H1 (cell line): Measurements from ENCODE around the gene FAR2. TPM values are rescaled to one million over a fixed set of nuclear protein-coding genes. Genes with fewer than 3 reads are reported as not detected.
"Not testable (repeated sequence)": the region's sequence is repeated elsewhere in the genome, so short reads cannot be mapped to it uniquely, and the experiment has no call there.

Source experiments
- CTCF ChIA-PET: fragments of 300-600 bp; sonication (Branson Sonifier 250); formaldehyde crosslinking; loops from one replicate; lab custom pipeline; 2021; ENCODE audit not compliant: partially characterized antibody; lab: Charles Lee
- POLR2A ChIA-PET: fragments of 300-600 bp; sonication (Branson Sonifier 250); formaldehyde crosslinking; loops from one replicate; lab custom pipeline; 2021; ENCODE audit warnings: inconsistent platforms; ENCODE audit not compliant: partially characterized antibody; lab: Charles Lee
- DNase-seq, 2 experiments: peaks; one replicate each; pipeline versions ENCODE4 v3.0.0 to v3.0.0-alpha.2; 2010 to 2022; ENCODE audit warnings: low spot score in 2 of 2, low read depth in 1 of 2, mixed read lengths in 1 of 2
- FAIRE-seq: peaks from 2 replicates; lab custom pipeline; 2011; peaks lifted over from hg19 to GRCh38; lab: Jason Lieb, UNC
- H2AFZ ChIP-seq: 2 replicates; pipeline ENCODE4 v1.8.1; 2012; ENCODE audit warnings: low read length, inconsistent platforms
- H2AK5ac ChIP-seq: 2 replicates; pipeline ENCODE4 v1.6.1; 2013; ENCODE audit warnings: low read depth, low read length
- H2BK120ac ChIP-seq: replicated peaks from 2 replicates; pipeline ENCODE3; 2013; ENCODE audit warnings: low read depth, low read length, inconsistent platforms
- H2BK12ac ChIP-seq: 2 replicates; pipeline ENCODE4 v1.6.1; 2013; ENCODE audit warnings: low read depth, low read length
- H2BK15ac ChIP-seq: 2 replicates; pipeline ENCODE4 v1.6.1; 2013; ENCODE audit warnings: low read length
- H2BK20ac ChIP-seq: 2 replicates; pipeline ENCODE4 v1.6.1; 2013; ENCODE audit warnings: low read length
- H2BK5ac ChIP-seq: 2 replicates; pipeline ENCODE4 v1.6.1; 2013; ENCODE audit warnings: low read depth, low read length
- H3K14ac ChIP-seq: 2 replicates; pipeline ENCODE4 v1.6.1; 2013; ENCODE audit warnings: inconsistent platforms; ENCODE audit not compliant: insufficient read length
- H3K18ac ChIP-seq: 2 replicates; pipeline ENCODE4 v1.6.1; 2013; ENCODE audit warnings: low read length; ENCODE audit errors: extremely low read depth
- H3K23ac ChIP-seq: 2 replicates; pipeline ENCODE4 v1.6.1; 2013; ENCODE audit warnings: inconsistent platforms; ENCODE audit not compliant: insufficient read length
- H3K23me2 ChIP-seq: 2 replicates; pipeline ENCODE4 v1.6.1; 2013; ENCODE audit warnings: low read depth, low read length
- H3K27ac ChIP-seq: 2 replicates; pipeline ENCODE4 v1.6.1; 2011; ENCODE audit warnings: low read depth, low read length, inconsistent platforms
- H3K27me3 ChIP-seq, 4 experiments: replicated peaks in 1 of 4; 1 replicate in 1 of 4; 2 replicates in 3 of 4; pipeline versions ENCODE4 v1.6.1 to v1.8.1; 2011 to 2013; ENCODE audit warnings: low read length in 3 of 4, mild to moderate bottlenecking in 3 of 4, inconsistent platforms in 2 of 4, mixed read lengths in 2 of 4, moderate library complexity in 1 of 4; ENCODE audit not compliant: control insufficient read depth in 3 of 4, insufficient read depth in 3 of 4; ENCODE audit errors: extremely low read depth in 1 of 4
- H3K36me3 ChIP-seq, 4 experiments: 2 replicates each; pipeline versions ENCODE4 v1.6.1 to v1.8.1; 2011 to 2013; ENCODE audit warnings: mild to moderate bottlenecking in 4 of 4, low read length in 3 of 4, moderate library complexity in 2 of 4, control low read depth in 1 of 4, inconsistent platforms in 1 of 4; ENCODE audit not compliant: insufficient read depth in 4 of 4, control insufficient read depth in 2 of 4
- H3K4ac ChIP-seq: replicated peaks from 2 replicates; pipeline ENCODE3; 2013; ENCODE audit warnings: low read length, low read depth, mixed read lengths, inconsistent platforms; ENCODE audit not compliant: insufficient read length
- H3K4me1 ChIP-seq, 4 experiments: replicated peaks in 1 of 4; 1 replicate in 1 of 4; 2 replicates in 3 of 4; pipeline versions ENCODE4 v1.6.1 to v1.8.1; 2011 to 2013; ENCODE audit warnings: low read length in 3 of 4, inconsistent platforms in 2 of 4, mixed read lengths in 1 of 4; ENCODE audit not compliant: insufficient read depth in 4 of 4, control insufficient read depth in 3 of 4
- H3K4me2 ChIP-seq, 2 experiments: 2 replicates each; pipeline versions ENCODE4 v1.6.1 to v1.8.1; 2011 to 2013; ENCODE audit warnings: low read depth in 2 of 2, low read length in 2 of 2, control low read depth in 1 of 2, inconsistent platforms in 1 of 2, mild to moderate bottlenecking in 1 of 2; ENCODE audit not compliant: insufficient read depth in 1 of 2
- H3K4me3 ChIP-seq, 4 experiments: fragments of 200-600, 300-600 bp in 1 of 4; sonication (generic), shearing (Covaris generic), sonication (Bioruptor Twin) in 1 of 4; 2 replicates each; pipeline versions ENCODE4 v1.5.1 to v1.8.1; 2011 to 2016; ENCODE audit warnings: low read length in 4 of 4, low read depth in 3 of 4, control low read depth in 2 of 4, inconsistent platforms in 2 of 4, mild to moderate bottlenecking in 2 of 4, mixed read lengths in 1 of 4, moderate library complexity in 1 of 4; ENCODE audit not compliant: insufficient read depth in 2 of 4; ENCODE audit errors: extremely low read depth in 1 of 4
- H3K56ac ChIP-seq: replicated peaks from 2 replicates; pipeline ENCODE3; 2013; ENCODE audit warnings: low read depth, mild to moderate bottlenecking, mixed read lengths, low read length, inconsistent platforms; ENCODE audit not compliant: insufficient read length
- H3K79me1 ChIP-seq: 2 replicates; pipeline ENCODE4 v1.6.1; 2013; ENCODE audit warnings: low read depth, low read length, control low read depth
- H3K79me2 ChIP-seq, 2 experiments: 2 replicates each; pipeline versions ENCODE4 v1.6.1 to v1.8.1; 2012 to 2013; ENCODE audit warnings: low read length in 2 of 2, mild to moderate bottlenecking in 2 of 2, inconsistent platforms in 1 of 2; ENCODE audit not compliant: insufficient read depth in 2 of 2, control insufficient read depth in 1 of 2
- H3K9ac ChIP-seq, 4 experiments: replicated peaks in 1 of 4; 1 replicate in 1 of 4; 2 replicates in 3 of 4; pipeline versions ENCODE4 v1.6.1 to v1.8.1; 2011 to 2013; ENCODE audit warnings: low read depth in 3 of 4, low read length in 3 of 4, control low read depth in 2 of 4, mild to moderate bottlenecking in 2 of 4, moderate library complexity in 2 of 4, inconsistent platforms in 1 of 4; ENCODE audit errors: extremely low read depth in 1 of 4
- H3K9me3 ChIP-seq, 2 experiments: 2 replicates each; pipeline versions ENCODE4 v1.6.1 to v1.8.1; 2012 to 2013; ENCODE audit warnings: mild to moderate bottlenecking in 2 of 2, moderate library complexity in 2 of 2, control low read depth in 1 of 2, inconsistent platforms in 1 of 2, low read depth in 1 of 2, low read length in 1 of 2, mixed read lengths in 1 of 2; ENCODE audit not compliant: insufficient read depth in 2 of 2
- H4K20me1 ChIP-seq, 2 experiments: replicated peaks in 1 of 2; 2 replicates each; pipeline versions ENCODE3 to v1.8.1; 2011 to 2013; ENCODE audit warnings: inconsistent platforms in 2 of 2, low read length in 2 of 2, mild to moderate bottlenecking in 1 of 2; ENCODE audit not compliant: insufficient read depth in 2 of 2, control insufficient read depth in 1 of 2
- H4K5ac ChIP-seq: 2 replicates; pipeline ENCODE4 v1.6.1; 2013; ENCODE audit warnings: low read length, low read depth, mixed read lengths, inconsistent platforms; ENCODE audit not compliant: insufficient read length
- H4K8ac ChIP-seq: 2 replicates; pipeline ENCODE4 v1.8.0; 2013; ENCODE audit warnings: mild to moderate bottlenecking, moderate library complexity, low read length, inconsistent platforms; ENCODE audit not compliant: insufficient read depth; ENCODE audit errors: extremely low read depth
- H4K91ac ChIP-seq: replicated peaks from 2 replicates; pipeline ENCODE3; 2013; ENCODE audit warnings: low read length, mixed read lengths, inconsistent platforms; ENCODE audit not compliant: insufficient read length
- WGBS, 2 experiments: shearing (Covaris generic) in 1 of 2; methylation state at CpG; one replicate each; pipeline versions ENCODE4 v1.1.6 to v1.1.7; 2013 to 2015; ENCODE audit warnings: low lambda C conversion rate in 2 of 2, mixed read lengths in 2 of 2, inconsistent platforms in 1 of 2, low coverage in 1 of 2, missing lambda C conversion rate in 1 of 2; ENCODE audit not compliant: insufficient replicate concordance in 2 of 2, insufficient coverage in 1 of 2, insufficient read length in 1 of 2; ENCODE audit errors: extremely low coverage in 1 of 2, missing lambda C conversion rate in 1 of 2; 5-methylcytosine and 5-hydroxymethylcytosine counted together
- polyA plus RNA-seq, 7 experiments: library from polyadenylated mRNA; depleted of rRNA in 3 of 7; stranded (reverse) in 5 of 7; unstranded in 2 of 7; fragments of >200 nt in 5 of 7; fragments of 200-250 nt in 2 of 7; gene quantifications; 1 replicate in 5 of 7; 2 replicates in 1 of 7; 4 replicates in 1 of 7; pipeline versions ENCODE4 v1.2.1 to v1.2.3, GENCODE V29; 2011 to 2013; ENCODE audit warnings: missing spikeins in 2 of 7, mixed read lengths in 2 of 7
- total RNA-seq: library from RNA; stranded (reverse); fragmentation: NEBNext Ultra II Directional; extraction: Animal tissue kit (Norgen Biotek cat#: 25700); gene quantifications from 2 replicates; pipeline ENCODE4 v1.2.1, GENCODE V29; 2021

FAR2 gene
- total and polyA plus RNA-seq, 2 of the 8 experiments (the other 6 are each of a cell fraction or from before 2014, with no cell fraction given), result 24.0 to 24.1 TPM

DNA sequence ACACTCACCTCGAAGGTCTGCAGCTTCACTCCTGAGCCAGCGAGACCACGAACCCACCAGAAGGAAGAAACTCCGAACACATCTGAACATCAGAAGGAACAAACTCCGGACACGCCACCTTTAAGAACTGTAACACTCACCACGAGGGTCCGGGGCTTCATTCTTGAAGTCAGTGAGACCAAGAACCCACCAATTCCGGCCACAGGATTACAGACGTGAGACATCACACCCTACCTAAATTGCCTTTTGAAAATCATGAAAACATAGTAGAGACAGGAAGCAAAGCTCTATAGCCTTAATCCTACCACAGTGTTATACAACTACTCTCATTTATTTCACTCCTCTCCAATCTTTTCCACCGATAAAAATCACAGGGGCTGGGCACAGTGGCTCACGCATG, 108.6 kb downstream of the FAR2 start:
- H3K27me3 ChIP-seq, H2BK5ac ChIP-seq, H3K23me2 ChIP-seq, H2BK12ac ChIP-seq, H3K56ac ChIP-seq, H2AFZ ChIP-seq, H3K4me3 ChIP-seq, H3K4me1 ChIP-seq, FAIRE-seq, H3K14ac ChIP-seq, H3K36me3 ChIP-seq, H3K79me1 ChIP-seq, H2AK5ac ChIP-seq, H3K9ac ChIP-seq, H4K5ac ChIP-seq, H3K18ac ChIP-seq, H2BK20ac ChIP-seq, H4K20me1 ChIP-seq, H3K79me2 ChIP-seq, DNase-seq, H2BK15ac ChIP-seq, H3K27ac ChIP-seq, POLR2A ChIA-PET, H3K23ac ChIP-seq, H4K8ac ChIP-seq, H3K9me3 ChIP-seq, H4K91ac ChIP-seq, H2BK120ac ChIP-seq, H3K4ac ChIP-seq, H3K4me2 ChIP-seq: not testable (repeated sequence)
- 97% methylated on average over 6 of the region's 12 CpGs; no CpG with 5 or more reads in 1 of the 2 experiments for WGBS, 2 experiments
- CTCF ChIA-PET, result interaction anchor here (1.1 kb wide), 1 partner anchor 184 kb away, joined by 3 read pairs; no protein-coding TSS in a partner anchor
